ENCODE results near the gene PKP4.

The PKP4 gene

GRCh38 chr2:158635961-158636601 is 179.3 kb downstream of the PKP4 start:
- Mint-ChIP-seq H3K9me3 (no peaks in the 10 kb centered on the region), H3K4me3 (no peak overlapping the region), H3K27me3 (no peaks in the 10 kb centered on the region), H3K27ac (no peak overlapping the region), H3K4me1 (ENCODE audit: low read depth) (peaks cover 7% of the 10 kb centered on the region), H3K36me3 (ENCODE audit: low read depth) (peaks cover 68% of the 10 kb centered on the region)
- DNase-seq: no peak

GRCh38 chr2:158637357-158637756 is 180.6 kb downstream of the PKP4 start:
- Mint-ChIP-seq H3K27ac (no peak overlapping the region), H3K27me3 (no peaks in the 10 kb centered on the region), H3K4me3 (no peak overlapping the region), H3K36me3 (ENCODE audit: low read depth) (peaks cover 66% of the 10 kb centered on the region), H3K4me1 (ENCODE audit: low read depth) (peaks cover 7% of the 10 kb centered on the region), H3K9me3 (no peaks in the 10 kb centered on the region)
- no peak for DNase-seq

DNA sequence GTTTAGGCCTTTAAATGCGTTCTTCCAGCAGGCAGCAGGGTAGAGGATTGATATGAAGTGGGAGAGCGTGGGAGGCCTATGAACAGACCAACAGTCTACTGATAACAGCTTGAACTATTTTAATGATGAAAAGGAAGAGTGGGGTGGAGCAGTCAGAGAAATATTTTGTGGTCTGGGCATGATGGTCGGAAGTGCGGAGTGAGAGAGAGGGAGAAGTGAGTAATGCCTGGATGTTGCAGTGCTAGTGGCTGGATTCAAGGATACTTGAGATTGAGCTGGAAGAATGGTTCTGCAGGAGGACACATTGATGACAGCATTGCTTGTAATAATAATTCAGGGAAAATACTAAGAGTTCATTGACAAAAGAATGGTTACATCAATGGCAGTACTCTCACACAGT is 187.4 kb downstream of the PKP4 start:
- H3K4me1 Mint-ChIP-seq (ENCODE audit: low read depth): no peaks in the 10 kb centered on the region
- DNase-seq: no peak
- H3K27me3 Mint-ChIP-seq: no peaks in the 10 kb centered on the region
- no peaks in the 10 kb centered on the region for H3K9me3 Mint-ChIP-seq
- peaks cover 31% of the 10 kb centered on the region for H3K36me3 Mint-ChIP-seq (ENCODE audit: low read depth)
- H3K27ac Mint-ChIP-seq: no peak overlapping the region
- no peak overlapping the region for H3K4me3 Mint-ChIP-seq

DNA sequence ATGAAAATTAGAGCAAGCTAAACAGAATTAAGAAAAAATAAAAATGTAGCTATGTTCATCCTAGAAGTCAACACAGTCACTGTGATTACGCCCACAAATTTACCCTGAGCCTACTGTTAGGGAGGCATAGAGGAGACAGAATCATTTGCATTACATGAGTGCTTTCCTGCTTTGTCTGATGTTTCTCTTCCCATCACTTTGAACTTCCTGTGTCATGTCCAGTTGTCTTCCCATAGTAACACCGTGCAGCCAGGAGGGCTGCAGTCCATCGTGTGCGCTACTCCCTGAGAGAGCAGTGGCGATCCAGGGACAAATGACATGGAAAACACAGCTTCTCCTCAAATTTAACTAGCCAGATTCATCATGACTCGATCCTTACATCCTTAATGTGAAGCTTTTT is 188.5 kb downstream of the PKP4 start:
- Mint-ChIP-seq H3K9me3 (no peaks in the 10 kb centered on the region), H3K36me3 (ENCODE audit: low read depth) (peaks cover 26% of the 10 kb centered on the region), H3K4me1 (ENCODE audit: low read depth) (no peaks in the 10 kb centered on the region), H3K4me3 (no peak overlapping the region), H3K27me3 (no peaks in the 10 kb centered on the region), H3K27ac (no peak overlapping the region)
- no peak for DNase-seq

GRCh38 chr2:158647436-158648231 is 190.9 kb downstream of the PKP4 start:
- DNase-seq: no peak
- Mint-ChIP-seq H3K4me1 (ENCODE audit: low read depth) (no peaks in the 10 kb centered on the region), H3K27ac (no peak overlapping the region), H3K27me3 (no peaks in the 10 kb centered on the region), H3K4me3 (no peak overlapping the region), H3K9me3 (no peaks in the 10 kb centered on the region), H3K36me3 (ENCODE audit: low read depth) (peaks cover 13% of the 10 kb centered on the region)

- Mint-ChIP-seq H3K4me1 (ENCODE audit: low read depth) (no peaks in the 10 kb centered on the region), H3K4me3 (no peak overlapping the region), H3K36me3 (ENCODE audit: low read depth) (peaks cover 6% of the 10 kb centered on the region), H3K9me3 (no peaks in the 10 kb centered on the region), H3K27ac (no peak overlapping the region), H3K27me3 (no peaks in the 10 kb centered on the region)
- no peak for DNase-seq
Observed at GRCh38 chr2:158649846-158650245, 193.1 kb downstream of the PKP4 start.

GRCh38 chr2:158650646-158651357 is 194.1 kb downstream of the PKP4 start:
- Mint-ChIP-seq H3K9me3 (no peaks in the 10 kb centered on the region), H3K4me1 (ENCODE audit: low read depth) (no peaks in the 10 kb centered on the region), H3K36me3 (ENCODE audit: low read depth) (peaks cover 6% of the 10 kb centered on the region), H3K27ac (no peak overlapping the region), H3K27me3 (no peaks in the 10 kb centered on the region), H3K4me3 (no peak overlapping the region)
- DNase-seq: no peak

GRCh38 chr2:158651358-158652057 is 194.8 kb downstream of the PKP4 start:
- H3K4me3 Mint-ChIP-seq: no peak overlapping the region
- no peak overlapping the region for H3K27ac Mint-ChIP-seq
- peaks cover 6% of the 10 kb centered on the region for H3K36me3 Mint-ChIP-seq (ENCODE audit: low read depth)
- no peaks in the 10 kb centered on the region for H3K4me1 Mint-ChIP-seq (ENCODE audit: low read depth)
- no peaks in the 10 kb centered on the region for H3K27me3 Mint-ChIP-seq
- DNase-seq: no peak
- H3K9me3 Mint-ChIP-seq: no peaks in the 10 kb centered on the region

DNA sequence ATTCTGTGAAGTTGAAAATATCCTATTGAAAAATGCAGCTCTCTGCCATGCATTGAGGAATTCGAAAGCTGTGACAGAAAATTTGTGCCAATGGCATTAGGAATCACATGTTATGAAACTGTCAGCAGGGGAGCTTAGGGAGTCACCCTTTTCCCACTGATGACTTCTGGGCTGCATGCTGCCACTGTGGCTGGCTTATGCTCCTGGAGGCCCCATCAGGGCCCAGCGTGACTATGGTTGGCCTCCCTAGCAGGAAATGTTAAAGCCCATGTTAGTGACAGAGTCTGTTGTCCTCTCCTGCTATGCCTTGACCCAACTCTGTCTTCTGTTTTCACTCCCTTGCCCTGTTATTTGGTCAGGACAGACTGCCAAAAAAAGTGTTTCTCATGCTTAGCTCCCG is 198.9 kb downstream of the PKP4 start:
- Mint-ChIP-seq H3K4me1 (ENCODE audit: low read depth) (no peaks in the 10 kb centered on the region), H3K27ac (no peak overlapping the region), H3K9me3 (no peaks in the 10 kb centered on the region), H3K4me3 (no peak overlapping the region), H3K36me3 (ENCODE audit: low read depth) (peaks cover 5% of the 10 kb centered on the region), H3K27me3 (no peaks in the 10 kb centered on the region)
- no peak for DNase-seq

DNA sequence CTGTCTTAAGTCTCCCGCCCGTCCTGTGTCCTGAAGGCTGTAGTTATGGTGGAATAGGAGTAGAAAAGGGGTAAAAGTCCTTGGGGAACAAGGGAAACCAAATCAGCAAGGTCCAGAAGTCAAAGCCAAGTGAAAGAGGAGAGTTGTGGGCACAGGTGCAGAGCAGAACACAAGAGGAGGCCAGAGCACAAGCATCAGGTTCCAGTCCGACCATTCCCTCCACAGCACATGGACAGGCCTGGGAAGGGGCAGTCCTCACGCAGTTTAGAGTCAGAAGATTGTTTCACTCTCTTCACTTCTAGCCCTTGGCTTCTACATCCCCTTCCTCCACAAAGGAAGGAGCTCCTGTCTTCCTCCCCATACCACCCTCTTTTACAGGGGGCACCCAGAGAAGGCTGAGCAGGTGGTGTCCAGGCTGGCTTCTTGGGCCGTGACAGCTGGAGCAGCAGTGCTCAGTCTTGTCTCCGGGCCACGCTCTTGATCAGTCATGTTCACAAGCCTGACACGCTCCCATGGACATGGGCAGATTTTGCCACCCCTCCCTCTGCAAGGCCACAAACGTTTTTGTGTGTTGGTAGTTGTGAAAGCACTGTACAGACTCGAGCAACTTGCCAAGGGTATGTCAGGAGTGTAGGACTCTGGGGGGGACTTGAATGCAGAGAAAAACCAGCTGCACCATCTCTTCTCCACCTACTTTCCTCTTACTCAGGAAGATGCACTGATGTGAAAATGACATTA is 199.9 kb downstream of the PKP4 start:
- Mint-ChIP-seq H3K27ac (no peak overlapping the region), H3K4me1 (ENCODE audit: low read depth) (no peaks in the 10 kb centered on the region), H3K27me3 (no peaks in the 10 kb centered on the region), H3K9me3 (no peaks in the 10 kb centered on the region), H3K4me3 (no peak overlapping the region), H3K36me3 (ENCODE audit: low read depth) (peaks cover 13% of the 10 kb centered on the region)
- no peak for DNase-seq

- no peaks in the 10 kb centered on the region for H3K27me3 Mint-ChIP-seq
- DNase-seq: no peak
- no peaks in the 10 kb centered on the region for H3K4me1 Mint-ChIP-seq (ENCODE audit: low read depth)
- no peaks in the 10 kb centered on the region for H3K9me3 Mint-ChIP-seq
- no peak overlapping the region for H3K4me3 Mint-ChIP-seq
- no peak overlapping the region for H3K27ac Mint-ChIP-seq
- peaks cover 13% of the 10 kb centered on the region for H3K36me3 Mint-ChIP-seq (ENCODE audit: low read depth)
Observed at GRCh38 chr2:158658396-158658795, 201.6 kb downstream of the PKP4 start.

GRCh38 chr2:158659483-158659882 is 202.7 kb downstream of the PKP4 start:
- H3K36me3 Mint-ChIP-seq (ENCODE audit: low read depth): peaks cover 10% of the 10 kb centered on the region
- H3K27ac Mint-ChIP-seq: no peak overlapping the region
- no peak for DNase-seq
- no peaks in the 10 kb centered on the region for H3K4me1 Mint-ChIP-seq (ENCODE audit: low read depth)
- H3K9me3 Mint-ChIP-seq: no peaks in the 10 kb centered on the region
- no peak overlapping the region for H3K4me3 Mint-ChIP-seq
- H3K27me3 Mint-ChIP-seq: no peaks in the 10 kb centered on the region

DNA sequence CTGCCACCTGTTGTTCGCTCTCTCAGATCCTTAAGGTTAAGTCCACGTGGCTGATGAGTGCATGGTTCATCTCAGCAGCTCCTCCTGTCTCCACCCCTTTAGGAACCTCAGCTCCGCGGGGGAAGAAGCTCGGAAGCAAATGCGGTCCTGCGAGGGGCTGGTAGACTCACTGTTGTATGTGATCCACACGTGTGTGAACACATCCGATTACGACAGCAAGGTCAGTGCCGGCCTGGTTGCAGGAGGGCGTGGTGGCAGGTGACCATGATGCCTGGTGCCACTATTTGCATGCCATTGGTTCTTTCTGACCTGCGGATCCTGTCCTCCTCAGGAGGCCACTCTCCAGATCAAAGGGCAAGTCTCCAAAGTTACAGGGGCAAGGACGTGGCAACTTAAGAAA is 204.5 kb downstream of the PKP4 start:
- no peaks in the 10 kb centered on the region for H3K9me3 Mint-ChIP-seq
- no peak overlapping the region for H3K27ac Mint-ChIP-seq
- no peak for DNase-seq
- H3K4me3 Mint-ChIP-seq: no peak overlapping the region
- H3K36me3 Mint-ChIP-seq (ENCODE audit: low read depth): peaks cover 23% of the 10 kb centered on the region
- no peaks in the 10 kb centered on the region for H3K27me3 Mint-ChIP-seq
- no peaks in the 10 kb centered on the region for H3K4me1 Mint-ChIP-seq (ENCODE audit: low read depth)

GRCh38 chr2:158662421-158662820 is 205.7 kb downstream of the PKP4 start:
- no peaks in the 10 kb centered on the region for H3K9me3 Mint-ChIP-seq
- H3K4me1 Mint-ChIP-seq (ENCODE audit: low read depth): no peaks in the 10 kb centered on the region
- H3K27me3 Mint-ChIP-seq: no peaks in the 10 kb centered on the region

More at GRCh38 chr2:158662421-158662820, 205.7 kb downstream of the PKP4 start:
- DNase-seq: no peak
- no peak overlapping the region for H3K27ac Mint-ChIP-seq
- H3K4me3 Mint-ChIP-seq: no peak overlapping the region
- peaks cover 33% of the 10 kb centered on the region for H3K36me3 Mint-ChIP-seq (ENCODE audit: low read depth)

Measured in activated T-cell treated with anti-CD3 and anti-CD28 coated beads, Interleukin-2, amount 50 U/mL, for 24 hours (primary cell).